ENCODE data around the gene LEFTY1. TPM values are rescaled to one million over a fixed set of nuclear protein-coding genes. Genes with fewer than 3 reads are reported as not detected.

The LEFTY1 gene
- total RNA-seq, 4 donors from 2014 or later, result 1.0 TPM; not detected in 3

- H3K4me3 ChIP-seq (replicated peaks in 1 of 3), result no peak overlapping the region
- H3K27ac ChIP-seq, result no peak overlapping the region
- 77 to 82% methylated on average over 8 of the region's 8 CpGs for WGBS, 2 donors
- no peaks in the 10 kb centered on the region for H3K4me1 ChIP-seq
- H3K36me3 ChIP-seq, result peaks cover 31 to 49% of the 10 kb centered on the region in 2 donors
- H3K27me3 ChIP-seq, result no peaks in the 10 kb centered on the region
- intact Hi-C loops (cut with DNase I), result no loop called here
- no peak for DNase-seq
- H3K9me3 ChIP-seq, result no peaks in the 10 kb centered on the region
- no peak for TF ChIP-seq POLR2A (IDR thresholded peaks at IDR 0.05)
- TF ChIP-seq CTCF (IDR thresholded peaks at IDR 0.05), result no peak
Measured at GRCh38 chr1:225866061-225866837, 22.7 kb downstream of the LEFTY1 start.

GRCh38 chr1:225865514-225865913 lies 23.4 kb downstream of the LEFTY1 start:
- DNase-seq, result no peak
- WGBS, 2 donors, result 86 to 90% methylated on average over 13 of the region's 13 CpGs
- intact Hi-C loops (cut with DNase I), result no loop called here
- peaks cover 29 to 52% of the 10 kb centered on the region in 2 donors for H3K36me3 ChIP-seq
- H3K9me3 ChIP-seq, result no peaks in the 10 kb centered on the region
- H3K27me3 ChIP-seq, result no peaks in the 10 kb centered on the region
- H3K27ac ChIP-seq, result no peak overlapping the region
- TF ChIP-seq POLR2A (IDR thresholded peaks at IDR 0.05) (no peak), CTCF (IDR thresholded peaks at IDR 0.05) (no peak)
- H3K4me3 ChIP-seq (replicated peaks in 1 of 3), result no peak overlapping the region
- H3K4me1 ChIP-seq, result no peaks in the 10 kb centered on the region

- H3K27me3 ChIP-seq, result no peaks in the 10 kb centered on the region
- TF ChIP-seq CTCF (IDR thresholded peaks at IDR 0.05) (no peak), POLR2A (IDR thresholded peaks at IDR 0.05) (no peak)
- H3K4me3 ChIP-seq (replicated peaks in 1 of 3), result no peak overlapping the region
- H3K4me1 ChIP-seq, result no peaks in the 10 kb centered on the region
- no peaks in the 10 kb centered on the region for H3K9me3 ChIP-seq
- intact Hi-C loops (cut with DNase I), result no loop called here
- H3K27ac ChIP-seq, result no peak overlapping the region
- no peak for DNase-seq
- peaks cover 29 to 50% of the 10 kb centered on the region in 2 donors for H3K36me3 ChIP-seq
- WGBS, 2 donors, result 94 to 96% methylated on average over 5 of the region's 5 CpGs
Measured at GRCh38 chr1:225863167-225863566, 25.8 kb downstream of the LEFTY1 start.

GRCh38 chr1:225862581-225862950 lies 26.4 kb downstream of the LEFTY1 start:
- H3K27ac ChIP-seq, result no peak overlapping the region
- WGBS, 2 donors, result 93% methylated on average over 13 of the region's 13 CpGs

More at GRCh38 chr1:225862581-225862950, 26.4 kb downstream of the LEFTY1 start:
- intact Hi-C loops (cut with DNase I), result no loop called here
- Histone ChIP-seq H3K4me3 (replicated peaks in 1 of 3) (no peak overlapping the region), H3K27me3 (no peaks in the 10 kb centered on the region), H3K4me1 (no peaks in the 10 kb centered on the region), H3K36me3 (peaks cover 29 to 50% of the 10 kb centered on the region in 2 donors), H3K9me3 (no peaks in the 10 kb centered on the region)
- DNase-seq, result no peak
- TF ChIP-seq CTCF (IDR thresholded peaks at IDR 0.05) (no peak), POLR2A (IDR thresholded peaks at IDR 0.05) (no peak)

Data from thyroid gland (tissue), 4 donors.